ENCODE data around the gene PTGDR2. TPM values are rescaled to one million over a fixed set of nuclear protein-coding genes. Genes with fewer than 3 reads are reported as not detected.
A peak's percentile ranks its signal among the peaks of the same experiment; 100 is the strongest.

The PTGDR2 gene
- total and polyA plus RNA-seq, 9 of the 15 experiments (the other 6 are each of a cell fraction or from before 2014, with no cell fraction given), result 0.51 to 2.6 (median 1.6) TPM

GRCh38 chr11:60818057-60818456 is 37.7 kb downstream of the PTGDR2 start:
- H3K4me3 ChIP-seq, result no peak overlapping the region

GRCh38 chr11:60816590-60817157 is 39.1 kb downstream of the PTGDR2 start:
- H3K4me1 ChIP-seq (replicated peaks in 1 of 2; ENCODE audit: control insufficient read depth in 2 of 2, insufficient read depth in 2 of 2, low read length in 2 of 2), result peaks cover 0 to under 1% of the 10 kb centered on the region in 2 experiments; a peak in 1 of 5 replicates
- peaks cover 6% of the 10 kb centered on the region for H3K9me1 ChIP-seq (ENCODE audit: control insufficient read depth, insufficient read depth, low read length)
- no peak overlapping the region for H3K4me3 ChIP-seq
- no peak overlapping the region for H3K27ac ChIP-seq (ENCODE audit: extremely low read depth, low read depth, low read length)
- ChIA-PET CTCF (ENCODE audit: low intra/inter-chr PET ratio) (no interaction called here), POLR2A (no interaction called here)
- no peaks in the 10 kb centered on the region for H3K36me3 ChIP-seq (ENCODE audit: control insufficient read depth, insufficient read depth, low read length)
- H2AFZ ChIP-seq (ENCODE audit: low read depth, low read length), result no peak overlapping the region
- ATAC-seq, result no peak
- 0% methylated on average over 2 of the region's 2 CpGs for WGBS (ENCODE audit: insufficient coverage, low coverage, missing lambda C conversion rate)
- in situ Hi-C loops (cut with MboI) (no loop called here), intact Hi-C loops (cut with micrococcal nuclease) (no loop called here)
- H3K27me3 ChIP-seq (ENCODE audit: control insufficient read depth in 2 of 2, insufficient read depth in 2 of 2, low read length in 2 of 2), result peaks cover 24 to 44% of the 10 kb centered on the region in 2 experiments; a peak in 4 of 5 replicates
- no peak for TF ChIP-seq ZNF551 (CRISPR knock-in tag; IDR thresholded peaks at IDR 0.05)
- TF ChIP-seq RBM25 (IDR thresholded peaks at IDR 0.05; ENCODE audit: low read depth, low read length, severe bottlenecking), result peak; percentile 60
- BruUV-seq (replicated peaks), result no TSS peak
- 0 out of 2 replicates have a peak, but pooled peaks cover 3% of the 10 kb centered on the region for H4K20me1 ChIP-seq (replicated peaks; ENCODE audit: control insufficient read depth, insufficient read depth, low read length)
- DNase-seq (ENCODE audit: extremely low read depth in 1 of 4, low spot score in 3 of 4), result no peak
- H3K9ac ChIP-seq (ENCODE audit: insufficient read depth in 1 of 2, low read depth in 2 of 2, low read length in 2 of 2), result no peak overlapping the region
- FAIRE-seq, result no peak
- H3K79me2 ChIP-seq (ENCODE audit: control insufficient read depth, insufficient read depth, low read length), result no peaks in the 10 kb centered on the region
- no peak overlapping the region for H3K4me2 ChIP-seq (ENCODE audit: insufficient read depth, low read length)
- no peaks in the 10 kb centered on the region; the same call in 1 of the 2 replicates for H3K9me3 ChIP-seq (replicated peaks; ENCODE audit: control insufficient read depth, insufficient read depth, low read depth, low read length)

More at GRCh38 chr11:60818057-60818456, 37.7 kb downstream of the PTGDR2 start:
- intact Hi-C loops (cut with micrococcal nuclease) (no loop called here), in situ Hi-C loops (cut with MboI) (no loop called here)
- H3K9ac ChIP-seq (ENCODE audit: insufficient read depth in 1 of 2, low read depth in 2 of 2, low read length in 2 of 2), result no peak overlapping the region
- peaks cover 6% of the 10 kb centered on the region for H3K9me1 ChIP-seq (ENCODE audit: control insufficient read depth, insufficient read depth, low read length)
- no peak overlapping the region for H3K4me2 ChIP-seq (ENCODE audit: insufficient read depth, low read length)
- DNase-seq (ENCODE audit: extremely low read depth in 1 of 4, low spot score in 3 of 4) (peak in 1 of 4 experiments; percentile 20), ATAC-seq (no peak), FAIRE-seq (no peak)
- H3K9me3 ChIP-seq (replicated peaks; ENCODE audit: control insufficient read depth, insufficient read depth, low read depth, low read length), result no peaks in the 10 kb centered on the region; the same call in 1 of the 2 replicates
- no peak for TF ChIP-seq ESRRB (CRISPR knock-in tag; IDR thresholded peaks at IDR 0.05; ENCODE audit: borderline replicate concordance)
- no peak for TF ChIP-seq DPF2 (IDR thresholded peaks at IDR 0.05)
- peak; percentile 41; the same call in 1 of the 2 replicates for TF ChIP-seq ESRRA (IDR thresholded peaks at IDR 0.05; ENCODE audit: borderline replicate concordance, low read depth)
- no peak for TF ChIP-seq HLTF (IDR thresholded peaks at IDR 0.05)
- no peak for TF ChIP-seq MYBL2 (IDR thresholded peaks at IDR 0.05; ENCODE audit: low read depth)
- no peak for TF ChIP-seq MYBL2 (CRISPR knock-in tag; IDR thresholded peaks at IDR 0.05; ENCODE audit: borderline replicate concordance)
- no peak for TF ChIP-seq SREBF1 (IDR thresholded peaks at IDR 0.05; ENCODE audit: borderline replicate concordance, low read depth, low read length)
- POLR2A ChIA-PET, result no interaction called here
- peaks cover 25 to 47% of the 10 kb centered on the region in 2 experiments; a peak in 4 of 5 replicates for H3K27me3 ChIP-seq (ENCODE audit: control insufficient read depth in 2 of 2, insufficient read depth in 2 of 2, low read length in 2 of 2)
- no peaks in the 10 kb centered on the region for H3K79me2 ChIP-seq (ENCODE audit: control insufficient read depth, insufficient read depth, low read length)
- H3K36me3 ChIP-seq (ENCODE audit: control insufficient read depth, insufficient read depth, low read length), result no peaks in the 10 kb centered on the region
- 0 out of 2 replicates have a peak, but pooled peaks cover 3% of the 10 kb centered on the region for H4K20me1 ChIP-seq (replicated peaks; ENCODE audit: control insufficient read depth, insufficient read depth, low read length)
- CTCF ChIA-PET (ENCODE audit: low intra/inter-chr PET ratio), result no interaction called here
- no peak overlapping the region for H3K27ac ChIP-seq (ENCODE audit: extremely low read depth, low read depth, low read length)
- no TSS peak for BruUV-seq (replicated peaks)
- H2AFZ ChIP-seq (ENCODE audit: low read depth, low read length), result no peak overlapping the region
- peaks cover 0 to 7% of the 10 kb centered on the region in 2 experiments; a peak in 3 of 5 replicates for H3K4me1 ChIP-seq (replicated peaks in 1 of 2; ENCODE audit: control insufficient read depth in 2 of 2, insufficient read depth in 2 of 2, low read length in 2 of 2)
- whole genome bisulfite sequencing (ENCODE audit: insufficient coverage, low coverage, missing lambda C conversion rate), result 0% methylated on average over 4 of the region's 4 CpGs

Data from K562 (cell line).